Measurements from ENCODE around the gene P3R3URF.

The P3R3URF gene

GRCh38 chr1:46131712-46132528, 44.4 kb downstream of the P3R3URF start:
- DNase-seq: peak; percentile 17 to 25

GRCh38 chr1:46131093-46131492, 45.2 kb downstream of the P3R3URF start:
- no peak for DNase-seq

- DNase-seq: no peak
Observed at GRCh38 chr1:46130606-46131005, 45.7 kb downstream of the P3R3URF start.

GRCh38 chr1:46130121-46130520, 46.2 kb downstream of the P3R3URF start:
- DNase-seq: no peak

- no peak for DNase-seq
Observed at GRCh38 chr1:46128344-46128743, 47.9 kb downstream of the P3R3URF start.
